GM21825 (cell line): Measurements from ENCODE around the gene TUBA4A.
"Not testable (repeated sequence)": the region's sequence is repeated elsewhere in the genome, so short reads cannot be mapped to it uniquely, and the experiment has no call there.

Experiments used
- ATAC-seq: cut with Tn5 transposase; IDR thresholded peaks from one replicate; pipeline ENCODE4 v1.9.1; 2021; ENCODE audit warnings: mild to moderate bottlenecking, moderate library complexity; ENCODE audit not compliant: unreplicated experiment

Gene TUBA4A

GRCh38 chr2:219269362-219270054 is 15.8 kb upstream of the TUBA4A start:
- no peak for ATAC-seq

- no peak for ATAC-seq
Observed at GRCh38 chr2:219268294-219268693, 14.6 kb upstream of the TUBA4A start.

- ATAC-seq: no peak
Observed at GRCh38 chr2:219266886-219267285, 13.2 kb upstream of the TUBA4A start.

GRCh38 chr2:219266232-219266631 is 12.5 kb upstream of the TUBA4A start:
- no peak for ATAC-seq

GRCh38 chr2:219261024-219261855 is 7.5 kb upstream of the TUBA4A start:
- no peak for ATAC-seq

GRCh38 chr2:219258942-219259341 is 5.2 kb upstream of the TUBA4A start:
- not testable (repeated sequence) for ATAC-seq

- ATAC-seq: peak; percentile 22
Observed at GRCh38 chr2:219254590-219255201, 978 bp upstream of the TUBA4A start.

GRCh38 chr2:219252900-219253752 is 592 bp downstream of the TUBA4A start, which contains the start of gene TUBA4B:
TSS of gene TUBA4B (plus strand) at chr2:219253243. CDS start at chr2:219253408, 165 bp downstream.
- ATAC-seq: no peak

- no peak for ATAC-seq
Observed at GRCh38 chr2:219252570-219252899, 1.2 kb downstream of the TUBA4A start.

GRCh38 chr2:219252084-219252483 is 1.6 kb downstream of the TUBA4A start:
- ATAC-seq: no peak

GRCh38 chr2:219251656-219252055 is 2.1 kb downstream of the TUBA4A start:
- ATAC-seq: no peak

GRCh38 chr2:219250049-219250781 is 3.5 kb downstream of the TUBA4A start:
- no peak for ATAC-seq

- peak; percentile 44 for ATAC-seq
Observed at GRCh38 chr2:219249203-219249980, 4.3 kb downstream of the TUBA4A start.

GRCh38 chr2:219248845-219249202 is 4.9 kb downstream of the TUBA4A start:
- ATAC-seq: no peak

- peak; percentile 23 for ATAC-seq
Observed at GRCh38 chr2:219247678-219248642, 5.8 kb downstream of the TUBA4A start.

GRCh38 chr2:219246559-219246958 is 7.2 kb downstream of the TUBA4A start:
- ATAC-seq: no peak

GRCh38 chr2:219245899-219246230 is 7.9 kb downstream of the TUBA4A start:
- no peak for ATAC-seq

GRCh38 chr2:219245148-219245898 is 8.4 kb downstream of the TUBA4A start, which contains the start of the genes GLB1L and STK16:
TSS of gene GLB1L (minus strand) at chr2:219245444. CDS start at chr2:219243573, 1,871 bp downstream.
TSS of gene STK16 (plus strand) at chr2:219245479. CDS start at chr2:219246000, 521 bp downstream.
- peak; percentile 51 for ATAC-seq
